Measurements from ENCODE around the gene MAP1LC3B. TPM values are rescaled to one million over a fixed set of nuclear protein-coding genes. Genes with fewer than 3 reads are reported as not detected.

The MAP1LC3B gene
- total RNA-seq, 3 donors from 2014 or later, result 66.5 to 82.9 (median 67.3) TPM

DNA sequence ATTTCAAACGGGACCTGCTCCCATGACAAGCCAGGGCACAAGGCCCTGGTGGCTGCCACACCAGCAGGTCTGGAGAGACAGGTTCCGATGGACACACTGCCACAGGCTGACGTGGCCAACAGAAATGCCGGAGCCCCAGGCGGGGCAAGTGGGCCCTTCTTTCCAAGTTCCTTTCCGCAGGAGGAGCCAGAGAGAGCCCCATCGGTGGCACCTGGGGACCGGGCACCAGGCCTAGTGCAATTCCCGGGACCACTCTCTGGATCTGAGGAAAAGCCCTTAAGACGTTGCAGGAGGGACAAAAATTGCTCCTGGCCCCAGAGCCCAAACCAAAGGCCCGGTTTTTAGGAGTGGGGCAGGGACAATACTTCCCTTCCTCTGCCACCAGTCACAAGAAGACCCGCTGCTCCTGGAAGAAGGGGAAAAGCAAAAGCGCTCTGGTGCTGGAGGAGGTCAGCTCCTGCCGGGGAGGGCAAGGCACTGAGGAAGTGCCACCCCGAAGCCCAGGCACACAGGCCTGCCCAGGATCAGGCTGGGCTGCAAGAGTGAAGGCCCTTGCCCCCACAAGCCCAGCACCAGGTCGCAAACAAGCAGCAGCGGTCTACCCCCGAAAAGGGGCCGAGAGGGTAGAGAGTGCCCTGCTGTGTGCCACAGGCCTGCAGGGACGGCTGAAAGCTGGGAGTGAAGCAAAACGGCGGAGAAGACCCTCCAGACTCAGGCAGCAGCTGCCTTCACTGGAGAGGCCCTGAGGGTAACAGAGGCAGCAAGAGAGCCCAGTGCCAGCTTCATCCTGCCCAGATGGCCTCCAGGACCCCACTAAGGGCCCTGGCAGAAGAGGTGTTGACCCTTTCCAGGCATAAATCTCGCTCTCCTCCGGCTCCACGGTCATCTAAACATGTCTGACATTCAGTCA lies 29.1 kb downstream of the MAP1LC3B start:
- Histone ChIP-seq H3K4me3 (no peak overlapping the region), H3K36me3 (ENCODE audit: low read depth) (peaks cover 7% of the 10 kb centered on the region), H3K4me1 (ENCODE audit: low read depth) (no peaks in the 10 kb centered on the region), H3K9me3 (no peaks in the 10 kb centered on the region)
- intact Hi-C loops (cut with DNase I, micrococcal nuclease), result no loop called here
- ATAC-seq (no peak), DNase-seq (no peak)
- no peak for TF ChIP-seq CTCF (IDR thresholded peaks at IDR 0.05)

DNA sequence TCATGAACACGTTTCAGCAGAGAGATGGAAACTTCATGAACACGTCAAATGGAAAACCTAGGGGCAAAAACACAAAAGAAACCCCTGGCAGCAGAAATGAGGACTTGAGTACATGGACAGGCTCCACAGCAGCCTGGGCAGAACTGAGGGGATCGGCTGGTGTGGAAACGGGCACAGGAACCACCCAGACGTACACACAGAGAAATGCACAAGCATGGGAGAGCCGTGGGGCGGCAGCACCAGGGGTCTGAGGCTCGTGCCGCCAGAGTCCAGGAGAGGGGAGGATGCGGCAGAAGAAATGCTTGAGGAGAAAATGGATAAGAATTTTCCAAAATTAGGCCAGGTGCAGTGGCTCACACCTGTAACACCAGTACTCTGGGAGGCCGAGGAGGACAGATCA lies 30.0 kb downstream of the MAP1LC3B start:
- no peak for ATAC-seq
- DNase-seq, result no peak
- Histone ChIP-seq H3K4me3 (no peak overlapping the region), H3K9me3 (no peaks in the 10 kb centered on the region), H3K36me3 (ENCODE audit: low read depth) (peaks cover 4% of the 10 kb centered on the region), H3K4me1 (ENCODE audit: low read depth) (no peaks in the 10 kb centered on the region)
- intact Hi-C loops (cut with DNase I, micrococcal nuclease), result no loop called here
- TF ChIP-seq CTCF (IDR thresholded peaks at IDR 0.05), result no peak

DNA sequence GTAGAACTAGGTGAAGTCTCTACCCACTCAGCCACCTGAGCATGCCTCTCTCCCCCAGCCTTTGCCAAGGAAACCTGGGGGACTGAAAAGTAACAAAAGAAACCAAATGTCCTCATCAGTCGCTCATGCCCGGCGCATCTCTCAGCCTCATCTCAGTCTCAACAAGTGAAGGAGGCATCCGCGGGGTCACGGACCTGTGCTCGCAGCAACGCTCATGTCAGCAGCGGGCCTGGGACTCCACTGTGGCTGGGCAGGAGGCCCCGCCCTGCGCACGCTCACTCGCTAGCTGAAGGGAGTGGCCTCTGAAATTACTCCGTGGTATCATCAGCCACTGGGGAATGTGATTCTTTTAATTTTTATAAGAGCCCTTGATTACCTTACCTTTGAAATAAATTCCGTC lies 31.3 kb downstream of the MAP1LC3B start:
- H3K36me3 ChIP-seq (ENCODE audit: low read depth), result no peaks in the 10 kb centered on the region

DNA sequence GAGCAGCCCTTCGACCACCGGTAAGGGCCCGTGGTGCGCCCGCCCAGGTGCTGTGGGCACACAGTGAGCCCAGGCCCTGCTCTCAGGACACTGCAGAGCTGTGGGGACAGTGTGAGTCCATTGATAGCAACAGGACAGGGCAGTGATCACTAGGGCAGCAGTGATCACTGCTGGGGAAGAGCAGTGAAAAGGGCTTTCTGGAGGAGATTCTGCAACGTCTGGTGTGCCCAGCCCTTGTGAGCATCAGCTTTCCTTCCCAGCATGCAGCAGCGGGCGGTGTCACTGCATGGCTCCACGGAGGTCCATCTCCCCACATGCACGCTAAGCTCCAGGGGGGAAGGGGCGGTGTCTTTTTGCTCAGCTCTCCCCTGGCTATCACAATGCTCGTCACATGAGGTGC lies 32.1 kb downstream of the MAP1LC3B start:
- intact Hi-C loops (cut with DNase I, micrococcal nuclease), result no loop called here
- TF ChIP-seq CTCF (IDR thresholded peaks at IDR 0.05), result no peak
- no peak for DNase-seq
- H3K4me3 ChIP-seq, result no peak overlapping the region
- H3K9me3 ChIP-seq, result no peaks in the 10 kb centered on the region
- no peaks in the 10 kb centered on the region for H3K4me1 ChIP-seq (ENCODE audit: low read depth)
- no peaks in the 10 kb centered on the region for H3K36me3 ChIP-seq (ENCODE audit: low read depth)
- ATAC-seq, result no peak

More for the DNA sequence above, 31.3 kb downstream of the MAP1LC3B start:
- Histone ChIP-seq H3K4me3 (no peak overlapping the region), H3K4me1 (ENCODE audit: low read depth) (no peaks in the 10 kb centered on the region), H3K9me3 (no peaks in the 10 kb centered on the region)
- intact Hi-C loops (cut with DNase I, micrococcal nuclease), result no loop called here
- TF ChIP-seq CTCF (IDR thresholded peaks at IDR 0.05), result no peak
- ATAC-seq (no peak), DNase-seq (no peak)

DNA sequence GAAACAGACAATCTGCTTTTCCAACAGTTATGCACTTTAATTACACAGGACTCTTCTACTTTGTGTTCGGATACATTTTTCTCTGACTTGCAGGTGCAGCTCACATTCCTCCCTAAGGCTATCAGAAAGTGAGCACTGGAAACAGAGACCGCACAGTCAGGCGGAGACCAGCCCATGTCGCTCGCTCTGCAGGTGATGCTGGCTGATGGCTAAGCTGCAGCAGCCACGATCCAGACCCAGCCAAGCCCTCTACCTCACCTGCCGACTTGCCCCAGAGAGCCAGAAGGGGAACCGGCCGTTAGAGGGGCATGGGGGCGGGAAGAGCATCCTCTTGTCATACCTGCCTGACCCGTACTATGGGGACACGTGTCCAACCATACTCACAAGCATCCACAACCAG lies 33.8 kb downstream of the MAP1LC3B start:
- Histone ChIP-seq H3K36me3 (ENCODE audit: low read depth) (no peaks in the 10 kb centered on the region), H3K9me3 (no peaks in the 10 kb centered on the region), H3K4me3 (no peak overlapping the region), H3K4me1 (ENCODE audit: low read depth) (no peaks in the 10 kb centered on the region)
- ATAC-seq (no peak), DNase-seq (no peak)
- intact Hi-C loops (cut with DNase I, micrococcal nuclease), result no loop called here
- no peak for TF ChIP-seq CTCF (IDR thresholded peaks at IDR 0.05)
